ENCODE measurements around the gene ARHGEF37. TPM values are rescaled to one million over a fixed set of nuclear protein-coding genes. Genes with fewer than 3 reads are reported as not detected.

Gene ARHGEF37
- polyA plus RNA-seq, 2 donors = 10.6 to 11.6 TPM

- Histone ChIP-seq H3K9me3 (ENCODE audit: control insufficient read depth in 2 of 2, insufficient read depth in 1 of 2, low read depth in 1 of 2, low read length in 1 of 2) (no peaks in the 10 kb centered on the region), H3K4me1 (ENCODE audit: control insufficient read depth in 2 of 2, insufficient read depth in 2 of 2, low read length in 1 of 2) (no peaks in the 10 kb centered on the region), H3K4me3 (ENCODE audit: low read depth in 1 of 2, low read length in 2 of 2) (no peak overlapping the region), H3K36me3 (ENCODE audit: control insufficient read depth in 2 of 2, insufficient read depth in 2 of 2, low read length in 1 of 2) (no peaks in the 10 kb centered on the region), H3K27ac (ENCODE audit: low read depth in 2 of 2, low read length in 1 of 2) (no peak overlapping the region), H3K27me3 (ENCODE audit: control insufficient read depth in 1 of 2, insufficient read depth in 2 of 2, low read length in 2 of 2) (no peaks in the 10 kb centered on the region)
- 67 to 68% methylated on average over 9 of the region's 9 CpGs for WGBS, 2 donors
Observed at GRCh38 chr5:149682532-149683075, 101.3 kb downstream of the ARHGEF37 start.

- Histone ChIP-seq H3K4me3 (ENCODE audit: low read depth in 1 of 2, low read length in 2 of 2) (no peak overlapping the region), H3K36me3 (ENCODE audit: control insufficient read depth in 2 of 2, insufficient read depth in 2 of 2, low read length in 1 of 2) (no peaks in the 10 kb centered on the region), H3K27me3 (ENCODE audit: control insufficient read depth in 1 of 2, insufficient read depth in 2 of 2, low read length in 2 of 2) (no peaks in the 10 kb centered on the region), H3K27ac (ENCODE audit: low read depth in 2 of 2, low read length in 1 of 2) (no peak overlapping the region), H3K4me1 (ENCODE audit: control insufficient read depth in 2 of 2, insufficient read depth in 2 of 2, low read length in 1 of 2) (no peaks in the 10 kb centered on the region), H3K9me3 (ENCODE audit: control insufficient read depth in 2 of 2, insufficient read depth in 1 of 2, low read depth in 1 of 2, low read length in 1 of 2) (no peaks in the 10 kb centered on the region)
- WGBS, 2 donors = 83 to 84% methylated on average over 6 of the region's 6 CpGs
Observed at GRCh38 chr5:149683964-149684363, 102.7 kb downstream of the ARHGEF37 start.

GRCh38 chr5:149684371-149684770 lies 103.1 kb downstream of the ARHGEF37 start:
- 65 to 69% methylated on average over 4 of the region's 4 CpGs for WGBS, 2 donors
- no peaks in the 10 kb centered on the region for H3K27me3 ChIP-seq (ENCODE audit: control insufficient read depth in 1 of 2, insufficient read depth in 2 of 2, low read length in 2 of 2)
- H3K4me3 ChIP-seq (ENCODE audit: low read depth in 1 of 2, low read length in 2 of 2) = no peak overlapping the region
- no peaks in the 10 kb centered on the region for H3K4me1 ChIP-seq (ENCODE audit: control insufficient read depth in 2 of 2, insufficient read depth in 2 of 2, low read length in 1 of 2)
- H3K36me3 ChIP-seq (ENCODE audit: control insufficient read depth in 2 of 2, insufficient read depth in 2 of 2, low read length in 1 of 2) = no peaks in the 10 kb centered on the region
- H3K9me3 ChIP-seq (ENCODE audit: control insufficient read depth in 2 of 2, insufficient read depth in 1 of 2, low read depth in 1 of 2, low read length in 1 of 2) = no peaks in the 10 kb centered on the region
- no peak overlapping the region for H3K27ac ChIP-seq (ENCODE audit: low read depth in 2 of 2, low read length in 1 of 2)

Other genes with a start within 250 kb of the ARHGEF37 start
- 10 to 100 TPM; 18.5 to 78.7 TPM for gene GRPEL2, start 236.0 kb upstream of the ARHGEF37 start, polyA plus RNA-seq
- 1 to 10 TPM; 2.7 to 5.7 TPM for gene PCYOX1L, start 223.5 kb upstream of the ARHGEF37 start, polyA plus RNA-seq
- 1 to 10 TPM; 1.4 TPM for gene IL17B, start 202.2 kb upstream of the ARHGEF37 start, polyA plus RNA-seq
- gene CSNK1A1, start 30.1 kb upstream of the ARHGEF37 start, polyA plus RNA-seq = 10 to 100 TPM; 81.1 to 91.8 TPM
- gene PPARGC1B, start 148.8 kb downstream of the ARHGEF37 start, polyA plus RNA-seq = 1 to 10 TPM; 2.0 to 3.8 TPM